WTC11 (cell line): Measurements from ENCODE around the gene PAM. TPM values are rescaled to one million over a fixed set of nuclear protein-coding genes. Genes with fewer than 3 reads are reported as not detected.

Experiments used
- ATAC-seq: fragments of 200-7000 bp; cut with Tn5 transposase; 2 replicates; pipeline ENCODE4 v1.10.0; 2021; ENCODE audit warnings: mild to moderate bottlenecking, moderate library complexity
- CTCF ChIA-PET: fragments of 300-600 bp; sonication (Branson Sonifier 250); formaldehyde crosslinking; loops from one replicate; lab custom pipeline; 2021; ENCODE audit warnings: antibody characterized with exemption; lab: Charles Lee
- POLR2A ChIA-PET: fragments of 350-600 bp; sonication (Branson Sonifier 250); formaldehyde crosslinking; loops from one replicate; lab custom pipeline; 2021; ENCODE audit warnings: antibody characterized with exemption; lab: Charles Lee
- DNase-seq: peaks from one replicate; pipeline ENCODE4 v3.0.0; 2021; ENCODE audit warnings: low spot score
- H3K27ac Mint-ChIP-seq: 2 replicates; pipeline ENCODE4 v1.8.0; 2021; ENCODE audit warnings: mixed read lengths
- H3K27me3 Mint-ChIP-seq: 2 replicates; pipeline ENCODE4 v1.8.0; 2021; ENCODE audit warnings: low read depth, mild to moderate bottlenecking, moderate library complexity, mixed read lengths
- H3K36me3 Mint-ChIP-seq: 2 replicates; pipeline ENCODE4 v1.8.0; 2021; ENCODE audit warnings: mixed read lengths
- H3K4me1 Mint-ChIP-seq: 2 replicates; pipeline ENCODE4 v1.8.0; 2022; ENCODE audit warnings: mixed read lengths
- H3K4me3 Mint-ChIP-seq: 2 replicates; pipeline ENCODE4 v1.8.0; 2021; ENCODE audit warnings: mild to moderate bottlenecking, moderate library complexity, mixed read lengths
- H3K9me3 Mint-ChIP-seq: 2 replicates; pipeline ENCODE4 v1.8.0; 2021; ENCODE audit warnings: mixed read lengths
- CBFB ChIP-seq: sonication (generic); formaldehyde crosslinking; IDR thresholded peaks from 2 replicates; pipeline ENCODE4 v1.8.1; 2022; ENCODE audit warnings: mild to moderate bottlenecking, low read depth, missing genetic modification reagents
- EMX1 ChIP-seq: fragments of 250-450 bp; sonication (Bioruptor Pico); IDR thresholded peaks from 2 replicates; pipeline ENCODE4 v1.8.0; 2021; ENCODE audit warnings: mild to moderate bottlenecking
- FOXP1 ChIP-seq: sonication (generic); formaldehyde crosslinking; IDR thresholded peaks from 2 replicates; pipeline ENCODE4 v1.8.0; 2022; ENCODE audit warnings: missing genetic modification reagents, mild to moderate bottlenecking, moderate library complexity, borderline replicate concordance
- FOXP4 ChIP-seq: sonication (generic); formaldehyde crosslinking; IDR thresholded peaks from 2 replicates; pipeline ENCODE4 v1.8.0; 2022; ENCODE audit warnings: mild to moderate bottlenecking, missing genetic modification reagents
- GRHL2 ChIP-seq: fragments of 250-450 bp; sonication (Bioruptor Pico); IDR thresholded peaks from 2 replicates; pipeline ENCODE4 v1.8.0; 2022; ENCODE audit warnings: mild to moderate bottlenecking, moderate library complexity; ENCODE audit not compliant: insufficient replicate concordance, severe bottlenecking
- KAT7 ChIP-seq: sonication (generic); formaldehyde crosslinking; IDR thresholded peaks from 2 replicates; pipeline ENCODE4 v1.8.1; 2023; ENCODE audit warnings: missing genetic modification reagents, mild to moderate bottlenecking, borderline replicate concordance
- NFATC4 ChIP-seq: fragments of 250-450 bp; sonication (Bioruptor Pico); IDR thresholded peaks from 2 replicates; pipeline ENCODE4 v1.9.0; 2021; ENCODE audit warnings: mild to moderate bottlenecking
- NFYB ChIP-seq: sonication (generic); formaldehyde crosslinking; conservative IDR thresholded peaks from 2 replicates; pipeline ENCODE4 v1.8.0; 2022; ENCODE audit warnings: low read depth, missing genetic modification reagents
- NR1H2 ChIP-seq: sonication (generic); formaldehyde crosslinking; IDR thresholded peaks from 2 replicates; pipeline ENCODE4 v1.9.0; 2021; ENCODE audit warnings: mild to moderate bottlenecking, moderate library complexity, missing genetic modification reagents
- PRRX2 ChIP-seq: fragments of 250-450 bp; sonication (Bioruptor Pico); IDR thresholded peaks from 2 replicates; pipeline ENCODE4 v1.8.0; 2021; ENCODE audit warnings: mild to moderate bottlenecking
- TCF7 ChIP-seq: sonication (generic); formaldehyde crosslinking; IDR thresholded peaks from 2 replicates; pipeline ENCODE4 v1.8.0; 2022; ENCODE audit warnings: mild to moderate bottlenecking, low read depth, missing genetic modification reagents, moderate library complexity
- TEAD1 ChIP-seq: sonication (generic); formaldehyde crosslinking; IDR thresholded peaks from 2 replicates; pipeline ENCODE4 v1.8.0; 2022; ENCODE audit warnings: mild to moderate bottlenecking, missing genetic modification reagents
- USF1 ChIP-seq: sonication (generic); formaldehyde crosslinking; IDR thresholded peaks from 2 replicates; pipeline ENCODE4 v1.8.0; 2022; ENCODE audit warnings: mild to moderate bottlenecking, missing genetic modification reagents
- ZMAT4 ChIP-seq: fragments of 250-450 bp; sonication (Bioruptor Pico); IDR thresholded peaks from 2 replicates; pipeline ENCODE4 v1.9.0; 2021; ENCODE audit warnings: mild to moderate bottlenecking
- ZNF219 ChIP-seq: sonication (generic); formaldehyde crosslinking; IDR thresholded peaks from 2 replicates; pipeline ENCODE4 v1.8.0; 2023; ENCODE audit warnings: missing genetic modification reagents, mild to moderate bottlenecking, borderline replicate concordance
- ZNF263 ChIP-seq: sonication (generic); formaldehyde crosslinking; IDR thresholded peaks from 2 replicates; pipeline ENCODE4 v1.8.1; 2022; ENCODE audit warnings: low read depth, mild to moderate bottlenecking, moderate library complexity, missing genetic modification reagents
- ZNF396 ChIP-seq: fragments of 250-450 bp; sonication (Bioruptor Pico); IDR thresholded peaks from 2 replicates; pipeline ENCODE4 v1.8.0; 2021; ENCODE audit warnings: mild to moderate bottlenecking, moderate library complexity, borderline replicate concordance
- ZNF532 ChIP-seq: fragments of 250-450 bp; sonication (Bioruptor Pico); IDR thresholded peaks from 2 replicates; pipeline ENCODE4 v1.9.0; 2021; ENCODE audit warnings: mild to moderate bottlenecking, borderline replicate concordance
- ZSCAN18 ChIP-seq: fragments of 250-450 bp; sonication (Bioruptor Pico); IDR thresholded peaks from 2 replicates; pipeline ENCODE4 v2.1.2; 2022; ENCODE audit warnings: mild to moderate bottlenecking, moderate library complexity
- total RNA-seq: library from RNA; stranded (reverse); gene quantifications from 3 replicates; pipeline ENCODE4 v1.2.3, GENCODE V29; 2021

The PAM gene
- total RNA-seq, 1 experiment from 2014 or later, result 52.3 TPM

GRCh38 chr5:102974177-102974576 is 219.1 kb downstream of the PAM start:
- no peaks in the 10 kb centered on the region for H3K9me3 Mint-ChIP-seq
- no peak for TF ChIP-seq TCF7 (CRISPR knock-in tag)
- TF ChIP-seq FOXP4 (CRISPR knock-in tag), result no peak
- no peak for TF ChIP-seq ZMAT4
- TF ChIP-seq ZNF219 (CRISPR knock-in tag), result no peak
- H3K36me3 Mint-ChIP-seq, result no peaks in the 10 kb centered on the region
- H3K27me3 Mint-ChIP-seq, result no peaks in the 10 kb centered on the region
- ATAC-seq (peak; percentile 93), DNase-seq (peak; percentile 24)
- H3K27ac Mint-ChIP-seq, result no peak overlapping the region; the same call in 1 of the 2 replicates
- ChIA-PET CTCF (interaction anchor here (1.2 kb wide), 1 partner anchor 165 kb away, joined by 5 read pairs; no protein-coding TSS in a partner anchor), POLR2A (no interaction called here)
- peaks cover 3% of the 10 kb centered on the region; the same call in 1 of the 2 replicates for H3K4me1 Mint-ChIP-seq
- H3K4me3 Mint-ChIP-seq, result no peak overlapping the region

GRCh38 chr5:102975045-102975444 is 219.9 kb downstream of the PAM start:
- Mint-ChIP-seq H3K4me1 (peaks cover 3% of the 10 kb centered on the region; the same call in 1 of the 2 replicates), H3K27me3 (no peaks in the 10 kb centered on the region), H3K4me3 (no peak overlapping the region), H3K27ac (no peak overlapping the region), H3K9me3 (no peaks in the 10 kb centered on the region)
- POLR2A ChIA-PET, result no interaction called here
- no peak for ATAC-seq
- DNase-seq, result no peak
- TF ChIP-seq NR1H2 (CRISPR knock-in tag) (no peak), EMX1 (no peak), GRHL2 (CRISPR knock-in tag) (no peak), USF1 (CRISPR knock-in tag) (no peak), PRRX2 (CRISPR knock-in tag) (no peak), NFYB (CRISPR knock-in tag) (no peak)
- TF ChIP-seq, all 79 proteins: peak for 0
- CTCF ChIA-PET, result interaction anchor here (0.8 kb wide), 1 partner anchor 165 kb away, joined by 3 read pairs; no protein-coding TSS in a partner anchor
- no peaks in the 10 kb centered on the region for H3K36me3 Mint-ChIP-seq

GRCh38 chr5:102975457-102976182 is 220.5 kb downstream of the PAM start:
- no peak overlapping the region; the same call in 1 of the 2 replicates for H3K27ac Mint-ChIP-seq
- H3K9me3 Mint-ChIP-seq, result no peaks in the 10 kb centered on the region
- no peaks in the 10 kb centered on the region for H3K36me3 Mint-ChIP-seq
- DNase-seq (no peak), ATAC-seq (no peak)
- ChIA-PET CTCF (no interaction called here), POLR2A (no interaction called here)
- H3K27me3 Mint-ChIP-seq, result no peaks in the 10 kb centered on the region
- peaks cover 3% of the 10 kb centered on the region; the same call in 1 of the 2 replicates for H3K4me1 Mint-ChIP-seq
- no peak overlapping the region for H3K4me3 Mint-ChIP-seq
- TF ChIP-seq NFATC4 (CRISPR knock-in tag) (no peak), CBFB (CRISPR knock-in tag) (no peak), TEAD1 (no peak), FOXP1 (CRISPR knock-in tag) (no peak), ZNF396 (CRISPR knock-in tag) (no peak), ZNF532 (no peak), KAT7 (CRISPR knock-in tag) (no peak), NFYB (CRISPR knock-in tag) (no peak), ZNF263 (no peak), ZSCAN18 (CRISPR knock-in tag) (no peak)
